SK-N-MC (cell line): ENCODE data around the gene SLC33A1.

Source experiments
- EZH2 ChIP-seq: fragments of 200-600 bp; sonication (generic); IDR thresholded peaks from one replicate; pipeline ENCODE4 v1.6.1; 2017; ENCODE audit warnings: antibody characterized with exemption
- FOXP2 ChIP-seq: optimal IDR thresholded peaks from 2 replicates; pipeline ENCODE3; 2011; ENCODE audit warnings: mild to moderate bottlenecking, moderate library complexity; ENCODE audit not compliant: insufficient read depth; ENCODE audit errors: extremely low read length, control extremely low read depth
- POLR2AphosphoS5 ChIP-seq: IDR thresholded peaks from 2 replicates; pipeline ENCODE4 v1.6.1; 2012; ENCODE audit warnings: mild to moderate bottlenecking, low read depth, low read length, borderline replicate concordance

GRCh38 chr3:155780291-155780690 is 73.9 kb downstream of the SLC33A1 start:
- TF ChIP-seq EZH2 (no peak), POLR2AphosphoS5 (no peak), FOXP2 (no peak)
